DMS53 treated with DMSO at 0.1 percent for 48 hours (cell line): ENCODE results near the gene GLT8D2.
"Not testable (repeated sequence)": the region's sequence is repeated elsewhere in the genome, so short reads cannot be mapped to it uniquely, and the experiment has no call there.

Source experiments
- DNase-seq: peaks from one replicate; lab custom pipeline; 2025; ENCODE audit not compliant: unreplicated experiment; lab: John Stamatoyannopoulos, UW

The GLT8D2 gene

DNA sequence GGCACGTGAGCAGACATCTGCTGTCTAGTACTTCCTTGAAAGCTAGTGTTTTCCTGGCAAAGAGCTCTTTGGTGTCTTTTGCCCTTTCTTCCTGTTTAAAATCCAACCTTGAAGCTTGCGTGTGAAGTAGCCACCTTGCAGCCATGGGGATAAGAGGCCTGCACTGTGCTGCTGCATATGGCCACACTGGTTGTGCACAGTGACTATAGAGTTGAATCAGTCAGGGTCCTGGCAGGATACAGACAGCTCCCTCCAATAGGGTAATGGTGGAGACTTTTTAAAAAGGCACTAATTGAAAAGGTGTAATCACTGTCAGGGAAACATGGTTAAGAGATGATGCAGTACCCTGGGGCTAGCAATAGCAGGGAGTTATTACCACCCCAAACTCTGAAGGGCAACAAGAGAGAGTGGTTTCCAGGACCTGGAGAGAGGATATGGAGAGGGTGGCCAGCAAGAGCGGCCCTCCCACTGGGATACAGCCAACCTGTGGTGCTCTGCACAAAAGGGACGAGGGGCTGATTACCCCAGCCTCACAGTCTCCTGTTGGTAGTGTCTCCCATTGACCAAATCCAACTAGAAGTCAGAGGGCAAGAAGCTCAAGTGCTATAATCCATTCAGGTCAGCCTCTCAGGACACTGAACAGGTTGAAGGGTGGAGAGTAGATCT, 4.8 kb upstream of the GLT8D2 start:
- DNase-seq: no peak

DNA sequence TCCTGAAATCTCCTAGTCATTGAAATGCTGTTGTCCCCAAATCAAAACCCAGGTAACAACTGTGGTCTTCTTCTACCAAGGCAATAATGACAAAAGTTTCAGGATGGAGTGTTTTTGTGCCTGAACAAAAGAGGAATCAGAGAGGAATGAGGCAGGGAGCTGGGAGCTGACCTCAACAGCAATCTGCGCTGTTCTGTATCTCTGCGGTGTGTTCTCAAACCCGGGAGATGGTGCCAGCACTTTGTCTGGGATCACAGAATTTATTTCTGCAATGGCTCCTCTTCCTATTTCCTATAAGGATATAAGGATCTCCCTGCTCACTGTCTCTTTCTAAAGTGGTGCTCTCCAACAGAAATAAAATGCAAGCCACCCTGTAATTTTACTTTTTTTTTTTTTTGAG, 449 bp upstream of the GLT8D2 start:
- no peak for DNase-seq

DNA sequence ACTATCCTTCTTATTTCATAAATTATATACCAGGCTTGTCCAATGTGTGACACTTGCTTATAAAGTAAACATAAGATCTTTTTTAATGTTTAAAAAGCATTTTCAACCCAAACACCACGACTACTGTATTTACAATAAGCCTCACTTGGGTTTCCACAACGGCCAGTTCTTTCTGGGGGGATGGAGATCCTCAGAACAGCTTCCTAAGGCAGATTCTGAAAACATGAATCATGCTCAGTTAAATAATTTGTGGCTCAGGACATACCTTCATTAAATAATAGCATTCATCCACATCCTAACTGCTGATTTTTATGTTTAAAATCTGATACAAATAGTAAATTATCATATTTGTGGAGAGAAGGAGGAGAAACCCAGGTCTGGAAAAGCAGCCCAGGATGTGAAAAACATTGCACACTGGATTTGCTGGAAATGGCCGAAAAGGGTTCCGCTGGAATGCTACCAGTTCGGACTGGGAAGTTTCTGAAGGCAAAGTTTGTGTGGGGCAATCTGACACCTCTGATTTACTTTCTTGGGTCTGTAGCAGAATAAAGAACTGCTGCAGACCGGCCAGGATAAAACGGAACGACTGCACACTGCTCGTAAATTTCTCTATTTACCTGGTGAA, 597 bp downstream of the GLT8D2 start:
- no peak for DNase-seq

DNA sequence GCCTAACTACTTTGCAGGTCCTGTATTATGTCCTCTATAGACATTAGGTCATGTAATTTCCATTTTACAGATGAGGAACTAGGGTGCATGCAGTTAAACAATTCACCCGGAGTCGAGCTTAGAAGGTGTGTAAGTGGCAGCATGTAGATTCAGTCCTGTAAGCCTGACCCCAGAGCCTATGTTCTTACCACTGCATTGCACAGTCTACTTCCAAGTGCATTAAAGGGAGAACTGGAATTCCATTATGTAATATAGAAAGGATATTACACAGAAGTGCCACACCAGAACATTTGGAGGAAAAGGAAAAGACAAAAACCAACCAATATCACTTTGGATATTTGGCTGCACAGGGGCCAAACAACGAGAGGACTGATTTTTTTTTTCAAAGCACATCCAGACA, 1.2 kb downstream of the GLT8D2 start:
- DNase-seq: no peak

DNA sequence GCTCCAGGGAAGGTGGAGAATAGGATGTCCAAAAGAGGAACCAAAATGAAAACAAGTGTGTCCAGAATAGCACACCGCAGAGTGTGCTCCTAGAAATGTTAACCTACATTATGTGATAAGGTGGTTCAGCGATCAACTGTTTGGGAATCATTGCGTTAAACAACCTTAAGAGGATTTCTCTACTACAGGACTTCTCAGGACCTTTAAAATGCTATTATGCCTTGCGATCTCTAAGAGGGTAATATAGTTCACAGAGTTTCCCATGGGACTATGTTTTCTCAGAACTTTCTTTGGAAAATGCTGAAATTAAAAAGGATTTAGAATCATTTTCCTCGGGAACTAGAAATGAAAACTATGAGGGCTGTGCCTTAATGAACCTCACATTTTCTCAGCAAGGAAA, 1.8 kb downstream of the GLT8D2 start:
- no peak for DNase-seq

GRCh38 chr12:104046306-104046705, 3.7 kb downstream of the GLT8D2 start:
- DNase-seq: no peak

GRCh38 chr12:104044158-104044557, 5.8 kb downstream of the GLT8D2 start:
- no peak for DNase-seq

DNA sequence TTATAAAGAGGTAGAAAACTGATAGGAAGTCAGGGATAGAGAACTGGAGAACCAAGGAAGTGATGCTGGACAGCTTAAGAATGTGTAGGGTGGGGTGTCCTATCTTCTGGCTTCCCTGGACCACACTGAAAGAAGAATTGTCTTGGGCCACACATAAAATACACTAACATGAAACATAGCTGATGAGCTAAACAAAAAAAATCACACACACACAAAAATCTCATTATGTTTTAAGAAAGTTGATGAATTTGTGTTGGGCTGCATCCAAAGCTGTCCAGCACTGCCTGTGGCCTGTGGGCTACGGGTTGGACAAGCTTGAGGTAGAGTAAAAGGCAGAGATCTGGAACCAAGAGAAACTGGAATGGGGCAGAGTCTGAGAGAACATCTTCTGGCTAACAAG, 7.4 kb downstream of the GLT8D2 start:
- DNase-seq: no peak

DNA sequence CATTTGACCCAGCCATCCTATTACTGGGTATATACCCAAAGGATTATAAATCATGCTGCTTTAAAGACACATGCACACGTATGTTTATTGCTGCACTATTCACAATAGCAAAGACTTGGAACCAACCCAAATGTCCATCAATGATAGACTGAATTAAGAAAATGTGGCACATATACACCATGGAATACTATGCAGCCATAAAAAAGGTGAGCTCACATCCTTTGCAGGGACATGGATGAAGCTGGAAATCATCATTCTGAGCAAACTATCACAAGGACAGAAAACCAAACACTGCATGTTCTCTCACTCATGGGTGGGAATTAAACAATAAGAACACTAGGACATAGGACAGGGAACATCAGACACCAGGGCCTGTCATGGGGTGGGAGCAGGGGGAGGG, 10.2 kb downstream of the GLT8D2 start:
- DNase-seq: not testable (repeated sequence)

DNA sequence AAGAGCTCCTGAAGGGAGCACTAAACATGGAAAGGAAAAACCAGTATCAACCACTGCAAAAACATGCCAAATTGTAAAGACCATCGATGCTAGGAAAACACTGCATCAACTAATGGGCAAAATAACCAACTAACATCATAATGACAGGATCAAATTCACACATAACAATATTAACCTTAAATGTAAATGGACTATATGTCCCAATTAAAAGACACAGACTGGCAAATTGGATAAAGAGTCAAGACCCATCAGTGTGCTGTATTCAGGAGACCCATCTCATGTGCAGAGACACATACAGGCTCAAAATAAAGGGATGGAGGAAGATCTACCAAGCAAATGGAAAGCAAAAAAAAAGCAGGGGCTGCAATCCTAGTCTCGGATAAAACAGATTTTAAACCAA, 13.8 kb downstream of the GLT8D2 start:
- DNase-seq: not testable (repeated sequence)

DNA sequence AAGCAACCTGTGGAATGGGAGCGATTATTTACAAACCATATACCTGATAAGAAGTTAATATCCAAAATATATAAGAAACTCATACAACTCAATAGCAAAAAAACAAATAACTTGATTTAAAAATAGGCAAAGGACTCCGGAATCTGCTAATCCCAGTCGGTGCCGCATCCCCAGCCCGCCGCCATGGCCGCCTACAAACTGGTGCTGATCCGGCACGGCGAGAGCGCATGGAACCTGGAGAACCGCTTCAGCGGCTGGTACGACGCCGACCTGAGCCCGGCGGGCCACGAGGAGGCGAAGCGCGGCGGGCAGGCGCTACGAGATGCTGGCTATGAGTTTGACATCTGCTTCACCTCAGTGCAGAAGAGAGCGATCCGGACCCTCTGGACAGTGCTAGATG, 19.4 kb downstream of the GLT8D2 start:
- DNase-seq: not testable (repeated sequence)

GRCh38 chr12:104026841-104027599, 23.0 kb downstream of the GLT8D2 start:
- DNase-seq: no peak

GRCh38 chr12:104025771-104026170, 24.2 kb downstream of the GLT8D2 start:
- DNase-seq: no peak

DNA sequence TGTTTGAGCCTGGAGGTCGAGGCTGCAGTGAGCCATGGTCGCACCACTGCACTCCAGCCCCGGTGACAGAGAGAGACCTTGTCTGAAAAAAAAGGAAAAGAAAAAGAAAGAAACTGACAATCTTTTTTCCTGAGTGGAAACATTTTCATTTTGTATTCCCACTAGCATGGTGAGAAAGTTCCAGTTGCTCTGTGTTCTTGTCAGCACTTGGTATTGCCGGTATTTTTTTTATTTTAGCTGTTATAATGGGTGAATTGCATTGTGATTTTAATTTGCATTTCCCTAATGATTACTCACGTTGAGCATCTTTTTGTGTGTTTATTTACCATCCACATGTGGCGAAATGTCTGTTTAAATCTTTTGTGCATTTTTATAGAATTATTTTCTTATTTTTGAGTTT, 25.6 kb downstream of the GLT8D2 start:
- no peak for DNase-seq

- no peak for DNase-seq
These were observed 26.3 kb downstream of the GLT8D2 start for GRCh38 chr12:104023710-104024109.

DNA sequence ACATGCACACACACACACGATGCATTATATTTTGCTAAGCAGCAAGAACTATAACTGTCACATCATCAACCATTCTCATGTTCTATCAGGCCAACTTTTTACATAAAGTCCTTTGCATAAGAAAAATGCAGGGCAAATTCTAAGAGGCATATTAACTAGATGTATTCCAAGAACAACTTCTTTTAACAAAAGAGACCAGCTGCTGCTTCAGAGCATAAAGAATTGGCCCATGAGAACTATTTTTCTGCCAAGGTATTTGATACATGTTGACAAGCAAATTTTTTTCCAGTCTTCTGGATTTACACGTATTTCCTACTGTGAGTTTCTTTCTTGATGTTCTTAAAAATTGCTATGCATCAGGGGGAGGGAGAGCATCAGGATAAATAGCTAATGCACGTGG, 27.2 kb downstream of the GLT8D2 start:
- no peak for DNase-seq

GRCh38 chr12:104021862-104022261, 28.1 kb downstream of the GLT8D2 start:
- not testable (repeated sequence) for DNase-seq

- DNase-seq: no peak
These were observed 37.7 kb downstream of the GLT8D2 start for GRCh38 chr12:104012331-104012730.

GRCh38 chr12:104011253-104011652, 38.7 kb downstream of the GLT8D2 start:
- no peak for DNase-seq

GRCh38 chr12:104010606-104011169, 39.3 kb downstream of the GLT8D2 start:
- no peak for DNase-seq

DNA sequence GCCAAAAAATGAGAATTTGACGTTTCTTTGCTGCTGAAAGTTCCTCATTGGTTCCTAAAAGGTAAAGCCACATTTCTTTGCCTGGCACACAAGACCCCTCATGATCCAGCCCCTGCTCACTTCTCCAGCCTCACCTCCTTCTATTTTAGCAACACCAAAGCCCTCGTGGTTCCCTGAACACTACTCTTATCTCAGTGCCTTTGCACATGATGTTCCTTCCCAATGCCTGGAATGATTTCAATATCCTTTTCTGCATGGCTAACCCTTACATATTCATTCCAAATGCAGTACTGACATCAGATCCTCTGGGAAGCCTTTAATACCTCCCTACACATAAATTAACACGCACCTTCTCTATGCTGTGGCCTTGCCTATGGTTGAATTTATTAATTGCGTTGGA, 39.9 kb downstream of the GLT8D2 start:
- DNase-seq: no peak

GRCh38 chr12:104006929-104007328, 43.1 kb downstream of the GLT8D2 start:
- DNase-seq: no peak
